ENCODE data around the gene FAM186B.

DNA sequence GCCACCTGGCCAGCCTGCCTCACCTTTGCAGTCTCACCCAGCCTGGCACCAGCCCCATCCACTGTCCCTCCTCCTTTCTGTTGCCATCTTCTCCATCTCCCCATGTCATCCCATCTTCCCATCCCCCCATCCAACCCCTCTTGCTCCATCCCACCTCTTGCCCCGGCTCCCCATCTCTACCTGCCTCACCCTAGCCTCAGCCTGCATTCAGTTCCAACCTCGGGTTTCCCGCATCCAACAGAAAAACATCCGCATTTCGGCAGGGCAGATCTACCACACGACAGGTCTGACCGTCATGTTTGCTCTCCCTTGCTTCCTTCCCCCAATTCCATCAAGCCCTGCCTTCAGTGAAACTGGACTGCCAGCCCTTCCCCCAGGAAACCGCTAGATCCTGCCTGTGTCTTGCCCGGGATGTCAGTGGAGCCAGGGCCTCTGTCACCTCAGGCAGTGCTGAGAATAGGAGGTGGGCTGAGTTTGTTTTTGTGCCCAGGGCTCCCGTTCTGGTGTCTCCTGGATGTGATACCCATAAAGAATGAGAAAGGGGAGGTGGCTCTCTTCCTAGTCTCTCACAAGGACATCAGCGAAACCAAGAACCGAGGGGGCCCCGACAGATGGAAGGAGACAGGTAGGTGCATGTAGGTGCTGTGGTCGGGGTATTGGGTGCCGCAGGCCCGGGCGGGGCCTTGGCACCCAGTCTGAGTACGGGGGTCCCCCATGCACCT is 64.1 kb downstream of the FAM186B start:
- TF ChIP-seq CTCF (IDR thresholded peaks at IDR 0.05; ENCODE audit: poor library complexity) = no peak
- no peak for TF ChIP-seq EZH2phosphoT487 (IDR thresholded peaks at IDR 0.05; ENCODE audit: low read depth, severe bottlenecking, unreplicated experiment)
- TF ChIP-seq EZH2 (IDR thresholded peaks at IDR 0.05; ENCODE audit: borderline replicate concordance) = no peak

Data from hepatocyte (in vitro differentiated cells).